HG03097 (cell line): ENCODE results near the gene PIP5K1C.

Experiments
- ATAC-seq: cut with Tn5 transposase; IDR thresholded peaks from one replicate; pipeline ENCODE4 v1.9.1; 2021; ENCODE audit not compliant: unreplicated experiment, low FRiP score

Gene PIP5K1C

DNA sequence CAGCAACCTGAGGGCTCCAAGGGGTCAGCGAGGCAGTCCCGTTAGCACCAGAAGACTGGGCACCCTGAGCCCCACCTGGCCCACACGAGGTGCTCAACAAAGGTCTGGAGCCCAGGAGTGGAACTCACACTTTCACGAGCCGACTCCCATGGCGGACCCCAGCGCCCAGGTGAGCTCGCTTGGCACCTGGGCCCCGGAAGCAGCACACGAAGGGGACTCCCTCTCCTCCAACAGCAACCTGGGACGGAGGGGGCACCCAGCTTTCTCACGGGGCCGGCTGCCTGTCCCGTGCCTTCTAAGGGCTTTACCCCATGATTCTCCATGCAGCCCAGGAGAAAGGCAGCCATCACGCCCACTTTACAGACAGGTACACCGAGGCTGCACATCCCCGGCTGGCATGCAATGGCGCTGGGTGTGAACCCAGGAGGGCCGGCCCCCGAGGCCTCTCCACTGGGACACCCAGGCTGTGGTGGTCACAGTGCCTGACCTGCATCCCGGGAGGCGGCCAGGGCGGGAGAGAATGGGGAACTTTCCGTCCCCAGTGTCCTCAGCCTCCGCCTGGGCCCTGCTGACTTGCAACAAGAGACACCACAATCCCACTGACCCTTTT lies 5.0 kb downstream of the PIP5K1C start:
- no peak for ATAC-seq

DNA sequence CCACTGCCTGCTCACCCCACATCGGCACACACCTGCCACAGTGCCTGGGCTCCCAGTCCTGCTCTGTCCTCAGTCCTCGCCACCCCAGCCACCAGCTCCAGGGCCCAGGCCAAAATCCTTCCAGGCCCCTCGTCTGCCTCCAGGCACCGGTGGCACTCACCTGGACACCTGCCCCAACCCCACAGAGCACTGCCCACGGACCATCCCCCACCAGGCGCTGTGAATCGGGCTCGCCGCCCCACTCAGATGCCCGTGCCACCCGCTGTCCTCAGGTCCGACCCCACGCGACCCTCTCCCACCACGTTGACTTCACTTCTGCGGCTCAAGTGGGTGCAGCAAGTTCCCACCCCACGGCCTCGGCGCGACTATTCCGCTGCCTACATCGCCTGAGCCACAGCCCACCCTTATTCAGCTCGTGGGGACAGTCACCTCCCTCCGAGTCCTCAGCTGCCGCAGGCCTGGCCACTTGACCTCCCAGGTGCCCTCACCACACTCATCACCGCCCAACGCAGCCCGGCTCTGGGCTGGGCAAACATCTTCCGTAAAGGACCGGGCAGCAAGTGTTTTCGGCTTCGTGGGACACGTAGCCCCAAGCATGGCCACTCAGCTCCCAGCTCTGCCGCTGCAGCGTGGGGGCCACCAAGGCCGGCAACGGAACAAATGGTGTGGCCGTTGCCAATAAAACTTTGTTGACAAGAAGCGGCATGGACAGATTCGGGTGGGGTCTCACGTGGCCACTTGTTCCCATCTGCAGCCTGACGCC lies 5.7 kb downstream of the PIP5K1C start:
- ATAC-seq = no peak

DNA sequence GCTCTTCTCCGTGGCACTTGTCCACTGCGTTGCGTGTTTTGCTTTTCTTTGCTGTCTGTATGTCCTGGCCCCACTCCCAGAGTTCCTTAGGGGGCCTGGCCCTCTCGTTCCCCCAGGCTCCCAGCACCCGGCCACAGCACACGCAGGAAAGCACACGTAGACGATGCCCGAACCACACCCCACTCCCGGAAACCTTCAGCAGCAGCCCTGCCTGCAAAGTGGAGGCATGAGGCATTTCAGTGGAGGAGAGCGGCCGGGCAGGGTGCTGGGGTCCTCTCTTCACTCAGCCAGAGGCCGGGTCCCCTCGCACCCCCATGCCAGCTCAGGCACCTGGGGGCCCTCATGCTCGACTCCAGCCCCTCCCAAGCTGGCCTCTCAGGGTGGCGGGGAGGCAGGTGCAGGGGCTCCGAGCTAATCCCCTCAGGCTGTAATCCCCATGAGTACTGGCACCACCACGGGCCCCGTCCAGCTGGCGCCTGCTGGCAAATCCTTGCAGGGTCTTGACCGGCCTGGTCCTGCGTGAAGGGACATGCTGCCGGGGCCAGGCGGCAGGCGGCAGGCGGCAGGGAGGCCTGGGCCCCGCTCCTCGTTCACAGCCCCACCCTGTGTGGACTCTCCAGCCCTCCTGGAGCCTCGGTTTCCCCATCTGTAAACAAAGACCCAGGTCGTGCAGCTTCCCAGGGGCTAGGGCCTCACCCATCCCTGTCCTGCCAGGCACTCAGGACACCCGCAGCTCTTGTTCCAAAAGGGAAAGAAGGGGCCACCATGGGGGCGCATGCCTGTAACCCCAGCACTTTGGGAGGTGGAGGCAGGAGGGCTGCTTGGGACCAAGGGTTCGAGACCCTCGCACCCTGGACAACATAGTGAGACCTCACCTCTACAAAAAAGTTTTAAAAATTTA lies 7.0 kb downstream of the PIP5K1C start:
- no peak for ATAC-seq

DNA sequence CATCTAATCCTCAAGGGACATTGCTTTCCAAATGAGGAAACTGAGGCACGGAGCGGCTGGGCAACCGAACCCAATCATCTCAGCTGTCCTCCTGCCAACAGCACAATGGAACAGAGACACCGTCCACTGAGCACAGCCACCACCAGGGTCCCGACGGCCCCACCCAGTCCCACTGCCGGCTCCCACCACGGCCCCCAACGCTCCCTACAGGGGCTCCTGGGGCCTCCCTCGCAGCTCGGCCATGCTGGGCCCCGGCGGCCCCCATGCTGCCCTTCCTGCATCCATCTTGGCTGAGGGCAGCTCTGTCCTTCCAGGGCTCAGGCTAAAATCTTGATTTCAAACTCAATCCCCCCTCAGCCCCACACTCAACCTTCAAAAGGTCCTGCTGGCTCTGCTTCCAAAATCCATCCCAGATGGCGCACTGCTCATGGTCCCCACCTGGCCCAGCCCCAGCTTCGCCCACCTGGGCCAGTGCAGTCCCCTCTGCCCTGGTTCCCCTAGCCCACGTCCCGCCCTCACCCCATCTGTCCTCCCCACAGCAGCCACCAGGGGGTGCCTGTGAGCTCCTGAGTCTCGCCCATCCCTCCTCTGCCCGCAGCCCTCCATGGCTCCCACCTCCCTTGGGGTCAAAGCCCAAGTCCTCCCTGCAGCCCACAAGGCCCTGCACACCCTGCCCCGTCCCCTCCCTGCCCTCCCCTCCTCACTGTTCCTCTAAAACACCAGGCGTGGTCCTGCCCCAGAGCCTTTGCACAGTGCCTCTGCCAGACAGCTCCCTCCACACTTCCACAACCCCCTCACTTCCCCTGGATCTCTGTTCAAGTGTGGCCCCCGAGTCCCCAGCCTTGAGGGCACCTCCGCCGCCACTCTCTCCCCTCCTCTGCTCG lies 7.9 kb downstream of the PIP5K1C start:
- ATAC-seq = no peak

DNA sequence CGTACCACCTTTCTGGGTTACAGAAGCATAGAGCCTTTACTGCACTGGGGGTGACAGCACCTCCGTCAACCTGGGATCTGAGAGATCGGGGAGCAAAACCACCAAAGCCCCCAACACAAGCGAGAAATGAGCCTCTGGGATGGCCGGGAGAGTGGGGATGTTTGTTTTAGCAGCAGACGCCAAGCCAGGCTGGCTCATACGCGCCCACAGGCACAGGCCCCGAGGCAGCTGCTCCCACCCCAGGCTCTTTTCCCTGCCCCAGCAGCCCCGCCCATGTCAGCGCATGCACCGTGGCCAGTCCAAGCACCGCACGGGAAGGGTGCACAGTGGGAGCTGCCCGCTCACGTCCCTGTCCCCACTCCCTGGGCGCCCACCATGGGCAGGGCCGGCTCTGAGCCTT lies 8.5 kb downstream of the PIP5K1C start:
- no peak for ATAC-seq

DNA sequence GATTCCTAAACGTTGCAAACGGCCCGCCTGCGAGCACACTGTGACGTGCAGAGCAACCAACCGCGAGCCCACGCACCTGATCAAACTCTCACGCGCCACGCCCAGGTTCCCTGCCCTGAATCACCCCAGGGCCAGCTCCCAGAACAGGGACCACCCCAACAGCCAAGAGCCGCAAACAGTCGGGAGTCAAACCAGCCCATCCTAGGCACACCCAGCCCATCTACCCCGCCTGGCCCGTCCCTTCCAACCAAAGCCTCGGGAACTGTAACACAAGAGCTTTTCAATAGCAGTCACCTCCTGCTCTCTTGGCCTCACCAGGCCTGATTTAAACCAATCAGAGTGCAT lies 8.9 kb downstream of the PIP5K1C start:
- ATAC-seq = no peak

DNA sequence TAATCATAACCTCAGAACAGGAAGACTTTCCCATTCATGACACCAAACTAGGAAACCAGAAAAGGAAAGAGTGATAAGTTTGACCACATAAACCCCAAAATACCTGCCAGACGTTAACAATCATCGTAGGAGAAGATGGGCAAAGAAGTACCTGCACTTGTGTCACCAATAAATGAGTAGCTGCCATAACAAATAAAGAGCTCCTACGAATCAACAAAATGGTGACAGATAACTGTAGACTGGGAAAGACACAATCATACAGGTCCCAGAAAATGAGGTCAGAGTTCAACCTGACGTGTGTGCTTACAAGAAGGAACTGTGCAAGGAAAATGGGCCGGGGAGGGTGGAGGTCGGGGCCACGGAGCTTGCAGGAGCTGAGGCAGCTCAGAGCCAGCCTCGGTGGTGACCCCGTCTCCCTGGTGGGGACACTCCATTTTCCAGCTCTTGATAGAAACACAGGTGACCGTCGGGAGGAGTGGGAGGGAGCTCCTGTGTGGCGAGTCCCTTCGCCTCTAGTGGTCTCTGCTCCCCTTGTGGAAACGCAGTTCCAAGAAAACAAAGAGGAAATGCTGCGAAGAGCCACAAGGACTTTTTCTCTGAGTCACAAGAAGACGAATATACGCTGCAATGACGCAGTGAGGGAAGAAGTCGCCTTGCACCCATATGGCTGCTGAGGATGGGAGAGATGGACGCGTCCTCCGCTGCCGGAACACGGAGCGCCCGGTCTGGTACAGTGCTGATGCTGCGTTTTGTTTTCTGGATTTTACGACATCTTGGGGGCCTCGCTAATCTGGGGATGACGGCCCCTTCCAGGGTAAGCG lies 9.5 kb downstream of the PIP5K1C start:
- ATAC-seq = no peak

DNA sequence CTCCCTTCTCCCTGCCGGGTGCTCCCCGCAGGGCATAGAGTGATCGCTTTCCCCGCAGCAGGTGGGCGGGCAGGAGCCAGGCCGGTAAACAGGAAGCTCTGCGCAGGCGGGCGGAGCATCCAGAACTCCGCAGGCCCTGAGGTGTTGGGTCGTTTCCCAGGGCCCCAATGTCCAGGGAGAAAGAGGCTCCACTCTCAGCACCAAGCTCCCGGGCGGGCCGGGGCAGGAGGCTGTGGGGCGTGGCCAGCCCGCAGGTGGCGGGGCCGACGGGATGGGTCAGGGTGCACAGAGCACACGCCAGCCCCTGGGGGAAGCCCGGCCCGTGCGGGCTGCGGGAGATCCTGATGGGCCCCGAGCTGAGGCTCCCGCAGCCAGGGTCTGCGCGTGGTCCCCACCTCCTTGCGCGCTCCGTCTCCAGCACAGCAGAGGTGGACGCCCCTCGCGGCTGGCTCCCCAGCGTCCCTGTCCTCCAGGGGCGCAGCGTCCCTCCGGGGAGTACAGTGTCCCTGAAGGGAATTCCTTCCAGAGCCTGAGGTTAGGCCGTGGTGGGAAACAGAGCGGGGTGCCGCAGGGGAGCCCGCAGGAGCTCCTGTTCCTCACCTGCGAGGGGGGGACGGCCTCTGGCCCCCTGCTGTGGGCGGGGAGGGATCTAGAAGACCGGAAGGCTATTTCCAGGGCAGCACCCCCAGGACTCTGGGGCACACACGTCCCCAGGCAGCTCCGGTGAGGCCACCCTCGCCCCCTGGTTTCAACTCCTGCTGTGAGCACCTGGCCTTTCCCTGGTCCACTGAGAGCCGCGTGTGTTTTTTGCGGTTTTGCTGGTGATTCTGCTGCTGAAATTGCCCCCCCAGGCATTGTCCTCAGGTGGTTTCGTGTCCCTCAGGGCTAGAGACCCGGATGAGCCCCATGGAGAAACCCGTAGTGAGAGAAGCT lies 12.2 kb downstream of the PIP5K1C start:
- ATAC-seq = no peak

DNA sequence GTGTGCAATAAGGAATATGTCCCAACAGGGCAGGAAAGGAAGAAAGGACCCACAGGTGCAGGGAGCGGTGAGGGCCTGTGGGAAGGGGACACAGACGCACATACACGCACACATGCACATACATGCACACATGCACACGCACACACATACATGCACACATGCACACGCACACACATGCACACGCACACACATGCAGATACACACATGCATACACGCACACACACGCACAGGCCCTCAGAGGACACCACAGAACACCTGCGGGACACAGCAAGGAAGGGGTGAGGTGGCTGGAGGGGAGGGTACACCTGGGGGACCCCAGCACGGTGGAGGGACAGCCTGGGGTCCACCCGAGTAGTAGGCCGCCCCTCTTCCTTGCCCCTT lies 12.9 kb downstream of the PIP5K1C start:
- ATAC-seq = no peak

DNA sequence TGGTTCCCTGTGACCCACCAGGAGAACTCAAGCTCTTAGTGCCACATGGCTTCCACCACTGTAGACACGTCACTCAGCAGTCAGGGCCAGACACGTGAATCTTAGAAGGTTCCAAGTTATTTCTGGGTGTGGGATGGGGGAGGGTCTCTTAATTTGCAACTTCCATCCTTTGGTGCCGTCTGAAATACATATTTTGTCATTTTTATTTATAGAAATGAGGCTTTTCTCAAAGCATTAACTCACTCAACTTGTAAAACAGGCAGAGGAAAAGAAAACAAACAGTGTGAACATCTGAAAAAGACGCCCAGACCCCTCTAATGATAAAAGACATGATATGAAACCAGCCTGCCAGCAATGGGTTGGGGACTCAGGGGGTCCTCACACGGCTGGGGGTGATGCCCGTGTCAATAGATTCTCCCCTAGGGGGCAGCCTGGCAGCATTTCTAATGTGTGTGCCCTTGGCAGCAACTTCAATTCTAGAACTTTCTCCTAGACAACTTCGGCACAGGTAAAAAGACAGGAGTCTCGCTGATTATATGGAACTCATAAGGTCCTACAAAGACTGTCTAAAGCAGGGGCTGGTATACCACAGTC lies 15.4 kb downstream of the PIP5K1C start:
- no peak for ATAC-seq

DNA sequence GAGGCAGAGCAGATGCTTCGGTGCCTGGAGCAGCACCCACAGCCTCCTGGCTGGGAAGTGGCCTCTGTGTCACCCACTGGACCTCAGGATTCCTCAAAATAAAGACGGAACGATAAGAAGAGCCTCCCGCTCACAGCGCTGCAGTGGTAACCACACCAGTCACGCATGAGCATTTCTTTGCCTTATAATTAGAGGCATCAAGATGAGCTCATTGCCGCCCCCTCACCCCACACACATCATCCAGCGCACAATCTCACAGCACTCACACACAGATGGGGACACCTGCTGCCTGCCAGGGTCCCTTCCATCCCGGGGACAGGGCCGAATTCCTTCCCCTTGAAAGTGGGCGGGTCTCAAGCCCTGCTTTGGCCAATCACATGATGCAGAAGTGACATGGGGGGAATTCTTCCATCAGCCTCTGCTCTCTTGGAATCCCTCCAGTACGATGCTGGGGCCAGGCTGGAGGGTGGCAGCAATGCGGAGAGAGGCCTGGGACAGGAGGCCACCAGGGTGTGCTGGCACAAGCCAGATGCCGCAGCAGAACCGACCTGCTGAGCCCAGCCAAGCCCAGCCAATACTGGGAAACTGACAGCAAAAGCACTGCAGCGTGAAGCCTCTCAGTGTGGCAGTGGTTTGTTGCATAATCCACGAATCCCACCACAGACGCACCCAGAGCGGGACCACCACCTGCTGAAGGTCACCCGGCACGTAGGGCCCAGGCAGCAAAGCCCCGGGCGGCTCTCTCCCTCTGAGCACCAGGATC lies 16.0 kb downstream of the PIP5K1C start:
- no peak for ATAC-seq

DNA sequence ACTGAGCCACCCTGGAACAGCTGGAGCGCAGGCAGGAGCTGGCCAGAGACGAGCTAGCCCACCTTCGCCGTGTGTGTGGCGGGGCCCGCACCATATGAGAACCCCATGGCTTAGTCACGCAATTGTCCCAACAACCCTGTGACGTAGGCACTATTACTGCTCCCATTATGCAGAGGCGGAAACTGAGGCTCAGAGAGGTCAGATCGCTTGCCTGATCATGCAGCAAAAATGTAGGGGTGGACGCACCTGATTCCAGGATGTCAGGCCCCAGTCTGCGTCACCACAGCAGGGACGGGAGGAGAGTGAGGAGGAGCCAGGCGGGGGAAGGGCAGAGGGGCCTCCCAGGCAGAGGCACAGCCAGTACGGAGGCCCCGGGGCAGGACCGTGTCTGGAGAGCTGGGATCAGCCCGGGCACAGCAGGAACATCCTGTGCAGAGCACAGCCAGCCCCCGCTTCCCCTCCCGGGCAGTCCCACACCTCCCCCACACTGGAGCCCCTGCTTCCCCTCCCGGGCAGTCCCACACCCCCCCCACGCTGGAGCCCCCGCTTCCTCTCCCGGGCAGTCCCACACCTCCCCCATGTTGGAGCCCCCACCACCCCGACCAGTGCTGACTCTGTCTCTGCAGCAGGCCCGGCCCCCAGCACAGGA lies 16.7 kb downstream of the PIP5K1C start:
- no peak for ATAC-seq

DNA sequence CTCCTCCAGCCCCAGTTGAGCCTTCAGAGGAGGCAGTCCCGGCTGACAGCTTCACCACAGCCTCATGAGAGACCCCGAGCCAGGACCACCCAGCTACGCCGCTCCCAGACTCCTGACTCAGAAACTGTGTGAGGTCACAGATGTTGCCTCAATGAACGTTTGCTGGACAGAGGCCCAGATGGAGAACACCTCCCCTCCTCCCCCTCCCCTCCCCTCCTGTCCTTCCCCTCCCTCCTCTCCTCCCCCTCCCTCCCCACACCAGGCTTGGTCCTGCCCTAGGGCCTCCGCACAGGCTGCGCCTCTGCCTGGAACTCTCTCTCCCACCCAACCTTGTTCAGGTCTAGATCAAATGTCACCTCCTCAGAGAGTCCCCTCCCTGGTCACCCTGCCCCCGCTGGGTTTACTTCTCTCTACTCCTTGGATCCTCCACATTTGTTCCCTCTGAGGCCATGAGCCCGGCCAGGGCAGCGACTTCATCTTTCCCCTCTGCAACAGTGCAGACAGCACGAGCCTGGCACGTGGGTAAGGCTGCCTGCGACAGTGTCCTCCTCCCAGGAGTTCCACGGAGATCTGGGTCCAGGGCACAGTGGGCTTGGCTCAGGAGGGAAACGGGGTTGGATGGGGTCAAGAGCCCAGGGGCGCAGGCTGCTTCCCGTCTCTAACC lies 17.4 kb downstream of the PIP5K1C start:
- no peak for ATAC-seq

DNA sequence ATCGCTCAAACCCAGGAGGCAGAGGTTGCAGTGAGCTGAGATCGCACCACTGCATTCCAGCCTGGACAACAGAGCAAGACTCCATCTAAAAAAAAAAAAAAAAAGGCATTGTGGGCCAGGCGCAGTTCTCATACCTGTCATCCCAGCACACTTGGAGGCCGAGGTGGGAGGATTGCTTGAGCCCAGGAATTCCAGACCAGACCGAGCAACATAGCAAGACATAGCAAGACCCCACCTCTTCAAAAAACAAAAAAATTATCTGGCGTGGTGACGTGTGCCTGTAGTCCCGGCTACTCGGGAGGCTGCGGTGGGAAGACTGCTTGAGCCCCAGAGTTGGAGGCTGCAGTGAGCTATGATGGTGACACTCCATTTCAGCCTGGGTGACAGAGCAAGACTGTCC lies 18.0 kb downstream of the PIP5K1C start:
- no peak for ATAC-seq

DNA sequence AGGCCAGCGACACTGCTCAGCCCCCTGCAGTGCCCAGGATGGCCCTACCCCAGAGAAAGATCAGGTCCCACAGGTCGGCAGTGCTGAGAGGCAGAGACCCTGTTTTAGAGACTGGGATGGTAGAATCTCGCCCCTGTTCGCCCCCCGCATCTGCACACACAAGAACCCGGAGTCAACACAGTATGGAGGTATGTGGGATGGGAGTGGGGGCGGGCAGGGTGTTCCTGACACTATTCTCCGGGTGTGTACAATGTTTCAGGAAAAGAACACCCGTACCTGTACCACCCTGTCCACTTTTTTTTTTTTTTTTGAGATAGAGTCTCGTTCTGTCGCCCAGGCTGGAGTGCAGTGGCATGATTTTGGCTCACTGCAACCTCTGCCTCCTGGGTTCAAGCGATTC lies 19.3 kb downstream of the PIP5K1C start:
- no peak for ATAC-seq

DNA sequence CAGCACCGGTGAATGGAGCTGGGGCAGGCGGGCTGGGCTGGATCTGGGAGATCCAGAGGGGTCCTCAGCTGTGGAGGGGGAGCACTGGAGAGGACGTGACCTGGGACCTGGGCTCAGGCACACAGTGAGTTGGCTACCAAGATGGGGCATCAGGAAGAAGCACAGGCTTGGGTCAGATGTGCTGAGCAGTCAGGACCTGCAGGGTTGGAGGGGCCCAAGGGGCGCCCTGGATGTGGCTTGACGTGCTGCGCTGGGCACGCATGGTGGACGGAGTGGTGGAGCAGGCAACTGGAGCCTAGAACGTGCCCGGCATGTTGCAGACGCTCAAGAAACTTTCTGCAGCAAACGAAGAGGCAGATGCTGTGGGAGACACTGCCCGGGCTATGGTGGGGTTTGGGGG lies 20.7 kb downstream of the PIP5K1C start:
- no peak for ATAC-seq

DNA sequence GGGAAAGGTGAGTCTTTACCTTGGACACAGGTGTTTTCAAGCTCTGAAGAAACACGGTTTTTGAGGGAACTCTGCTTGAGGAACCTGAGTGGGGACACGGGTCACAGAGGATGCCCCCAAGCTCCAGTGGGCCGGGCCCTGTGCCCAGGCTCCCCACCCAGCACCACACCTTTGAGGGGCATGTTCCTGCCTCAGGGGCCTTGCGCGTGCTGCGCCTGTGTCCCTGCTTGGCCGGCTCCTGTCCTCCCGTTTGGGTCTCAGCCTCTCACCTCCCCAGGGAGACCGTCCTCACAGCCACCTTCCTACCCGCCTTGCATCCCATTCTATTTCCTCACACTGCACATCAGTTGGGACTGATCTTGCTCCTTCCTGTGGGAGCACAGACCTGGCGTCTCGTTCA lies 21.1 kb downstream of the PIP5K1C start:
- ATAC-seq = no peak
